ENCODE results near the gene GTPBP6. TPM values are rescaled to one million over a fixed set of nuclear protein-coding genes. Genes with fewer than 3 reads are reported as not detected.

Gene GTPBP6
- total RNA-seq, 1 experiment from 2014 or later, result 41.6 TPM

GRCh38 chrX:355329-356050 lies 36.9 kb upstream of the GTPBP6 start:
- H3K4me3 ChIP-seq (replicated peaks in 1 of 2; ENCODE audit: low read depth in 1 of 2, low read length in 2 of 2), result no peak overlapping the region
- H3K4me1 ChIP-seq (ENCODE audit: control insufficient read depth in 1 of 2, insufficient read depth in 2 of 2, low read length in 2 of 2), result no peaks in the 10 kb centered on the region
- H3K9me2 ChIP-seq (ENCODE audit: insufficient read depth), result no peaks in the 10 kb centered on the region
- H3K36me3 ChIP-seq (ENCODE audit: control insufficient read depth in 1 of 2, insufficient read depth in 2 of 2, low read length in 2 of 2), result 0 out of 4 replicates have a peak, but pooled peaks cover 0 to 4% of the 10 kb centered on the region in 2 experiments
- no peak for ATAC-seq
- RAD21 ChIA-PET (ENCODE audit: low non-redundant PET in 1 of 2, low total read pairs in 2 of 2, uncharacterized antibody in 2 of 2, unreplicated experiment in 2 of 2), result no interaction called here
- H2AFZ ChIP-seq (ENCODE audit: low read depth, low read length, poor library complexity, severe bottlenecking), result no peak overlapping the region
- TF ChIP-seq CTCF (IDR thresholded peaks at IDR 0.05 in 2 of 3, conservative IDR thresholded peaks at IDR 0.05 in 1 of 3; ENCODE audit: borderline replicate concordance in 1 of 3, insufficient read depth in 1 of 3, low read depth in 2 of 3, low read length in 2 of 3), result no peak
- no peak for TF ChIP-seq POLR2AphosphoS5 (IDR thresholded peaks at IDR 0.05; ENCODE audit: low read depth, low read length)
- TF ChIP-seq CBX3 (IDR thresholded peaks at IDR 0.05; ENCODE audit: low read depth), result no peak
- no peak for TF ChIP-seq ATF3 (IDR thresholded peaks at IDR 0.05)
- H3K9me3 ChIP-seq (ENCODE audit: control insufficient read depth in 1 of 2, insufficient read depth in 1 of 2, low read depth in 1 of 2, low read length in 2 of 2), result no peaks in the 10 kb centered on the region
- no peaks in the 10 kb centered on the region for H3K27me3 ChIP-seq (ENCODE audit: insufficient read depth, low read length)
- CTCF ChIA-PET, result no interaction called here
- H3K4me2 ChIP-seq (ENCODE audit: low read length), result no peak overlapping the region
- no peaks in the 10 kb centered on the region for H4K20me1 ChIP-seq (ENCODE audit: insufficient read depth)
- no peak overlapping the region for H3K9ac ChIP-seq (ENCODE audit: low read length)
- no peaks in the 10 kb centered on the region for H3K79me2 ChIP-seq (ENCODE audit: insufficient read depth, low read length)
- BruUV-seq (replicated peaks), result no TSS peak
- no peak overlapping the region for H3K27ac ChIP-seq (ENCODE audit: low read depth, low read length)
- DNase-seq (ENCODE audit: low read depth, low spot score), result no peak
- intact Hi-C loops (cut with micrococcal nuclease), result no loop called here
- POLR2A ChIA-PET, result no interaction called here

Measured in HCT116 (cell line).